GOT3 (cell line): ENCODE measurements around the gene XYLT1.

ENCODE experiments used
- DNase-seq: peaks from one replicate; lab custom pipeline; 2025; ENCODE audit warnings: mixed read lengths; lab: John Stamatoyannopoulos, UW

The XYLT1 gene

GRCh38 chr16:17374668-17375255, 96.0 kb downstream of the XYLT1 start:
- DNase-seq, result no peak

GRCh38 chr16:17373533-17373932, 97.2 kb downstream of the XYLT1 start:
- DNase-seq, result no peak

- DNase-seq, result no peak
Measured at GRCh38 chr16:17372386-17372785, 98.4 kb downstream of the XYLT1 start.

- no peak for DNase-seq
Measured at GRCh38 chr16:17371299-17371698, 99.5 kb downstream of the XYLT1 start.

GRCh38 chr16:17370731-17371285, 100.0 kb downstream of the XYLT1 start:
- DNase-seq, result no peak

GRCh38 chr16:17370223-17370707, 100.5 kb downstream of the XYLT1 start:
- no peak for DNase-seq

GRCh38 chr16:17369421-17370222, 101.1 kb downstream of the XYLT1 start:
- no peak for DNase-seq

GRCh38 chr16:17368951-17369350, 101.8 kb downstream of the XYLT1 start:
- DNase-seq, result no peak

- no peak for DNase-seq
Measured at GRCh38 chr16:17368446-17368845, 102.3 kb downstream of the XYLT1 start.

- DNase-seq, result no peak
Measured at GRCh38 chr16:17367923-17368322, 102.8 kb downstream of the XYLT1 start.

- no peak for DNase-seq
Measured at GRCh38 chr16:17367036-17367435, 103.7 kb downstream of the XYLT1 start.

- DNase-seq, result no peak
Measured at GRCh38 chr16:17366299-17366961, 104.3 kb downstream of the XYLT1 start.

GRCh38 chr16:17365591-17366298, 105.0 kb downstream of the XYLT1 start:
- no peak for DNase-seq

- no peak for DNase-seq
Measured at GRCh38 chr16:17365211-17365541, 105.6 kb downstream of the XYLT1 start.

- DNase-seq, result no peak
Measured at GRCh38 chr16:17364319-17365210, 106.2 kb downstream of the XYLT1 start.

- no peak for DNase-seq
Measured at GRCh38 chr16:17362946-17363345, 107.8 kb downstream of the XYLT1 start.

GRCh38 chr16:17362183-17362582, 108.6 kb downstream of the XYLT1 start:
- DNase-seq, result no peak

- DNase-seq, result no peak
Measured at GRCh38 chr16:17360693-17361122, 110.1 kb downstream of the XYLT1 start.

- no peak for DNase-seq
Measured at GRCh38 chr16:17359788-17360390, 110.9 kb downstream of the XYLT1 start.

GRCh38 chr16:17358846-17359245, 111.9 kb downstream of the XYLT1 start:
- no peak for DNase-seq

GRCh38 chr16:17358355-17358754, 112.4 kb downstream of the XYLT1 start:
- no peak for DNase-seq
